Measurements from ENCODE around the gene MAPK10.

Gene MAPK10

GRCh38 chr4:85952528-85952927 lies 407.3 kb downstream of the MAPK10 start:
- DNase-seq (ENCODE audit: low read depth): peak; percentile 83
- H3K4me3 ChIP-seq (ENCODE audit: low read depth, low read length): no peak overlapping the region
- TF ChIP-seq CTCF (conservative IDR thresholded peaks at IDR 0.05; ENCODE audit: low read depth, low read length): no peak

GRCh38 chr4:85951099-85951498 lies 408.8 kb downstream of the MAPK10 start:
- no peak for DNase-seq (ENCODE audit: low read depth)
- H3K4me3 ChIP-seq (ENCODE audit: low read depth, low read length): no peak overlapping the region
- no peak for TF ChIP-seq CTCF (conservative IDR thresholded peaks at IDR 0.05; ENCODE audit: low read depth, low read length)

- DNase-seq (ENCODE audit: low read depth): no peak
- no peak for TF ChIP-seq CTCF (conservative IDR thresholded peaks at IDR 0.05; ENCODE audit: low read depth, low read length)
Observed at GRCh38 chr4:85946821-85947220, 413.0 kb downstream of the MAPK10 start.

GRCh38 chr4:85942107-85942506 lies 417.7 kb downstream of the MAPK10 start:
- DNase-seq (ENCODE audit: low read depth): no peak
- no peak for TF ChIP-seq CTCF (conservative IDR thresholded peaks at IDR 0.05; ENCODE audit: low read depth, low read length)
- H3K4me3 ChIP-seq (ENCODE audit: low read depth, low read length): no peak overlapping the region

More at GRCh38 chr4:85946821-85947220, 413.0 kb downstream of the MAPK10 start:
- no peak overlapping the region for H3K4me3 ChIP-seq (ENCODE audit: low read depth, low read length)

- no peak for TF ChIP-seq CTCF (conservative IDR thresholded peaks at IDR 0.05; ENCODE audit: low read depth, low read length)
- DNase-seq (ENCODE audit: low read depth): no peak
Observed at GRCh38 chr4:85940151-85940550, 419.7 kb downstream of the MAPK10 start.

More at GRCh38 chr4:85940151-85940550, 419.7 kb downstream of the MAPK10 start:
- H3K4me3 ChIP-seq (ENCODE audit: low read depth, low read length): no peak overlapping the region

Data from choroid plexus epithelial cell (primary cell).